CD4-positive, alpha-beta T cell treated with Interleukin-6 at 100 ng/mL for 8 hours (primary cell): ENCODE measurements around the gene ZNF543.
"Not testable (repeated sequence)": the region's sequence is repeated elsewhere in the genome, so short reads cannot be mapped to it uniquely, and the experiment has no call there.

Source experiments
- DNase-seq: peaks from one replicate; pipeline ENCODE4 v3.0.0-alpha.2; 2020; ENCODE audit warnings: mixed read lengths, low spot score

ZNF543 gene

DNA sequence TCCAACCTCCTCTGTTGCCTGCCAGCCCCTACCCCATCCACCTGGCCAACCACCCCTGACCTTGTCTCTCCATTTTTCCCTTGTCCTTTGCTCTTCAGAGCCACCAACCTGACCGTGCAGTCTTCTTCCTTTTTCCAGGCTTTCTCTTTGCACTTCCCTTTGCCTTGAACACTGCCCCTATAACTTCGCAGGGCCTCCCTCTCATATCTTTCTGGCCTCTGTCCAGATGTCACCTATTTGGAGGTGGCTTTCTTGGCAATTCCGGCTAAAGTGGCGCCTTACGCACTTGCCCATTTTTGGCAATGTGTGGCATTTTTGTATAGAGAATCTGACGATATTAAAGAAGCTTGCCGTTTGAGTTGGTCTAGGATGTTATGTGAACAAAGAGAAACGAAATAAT lies 844 bp downstream of the ZNF543 start:
- DNase-seq, result no peak

DNA sequence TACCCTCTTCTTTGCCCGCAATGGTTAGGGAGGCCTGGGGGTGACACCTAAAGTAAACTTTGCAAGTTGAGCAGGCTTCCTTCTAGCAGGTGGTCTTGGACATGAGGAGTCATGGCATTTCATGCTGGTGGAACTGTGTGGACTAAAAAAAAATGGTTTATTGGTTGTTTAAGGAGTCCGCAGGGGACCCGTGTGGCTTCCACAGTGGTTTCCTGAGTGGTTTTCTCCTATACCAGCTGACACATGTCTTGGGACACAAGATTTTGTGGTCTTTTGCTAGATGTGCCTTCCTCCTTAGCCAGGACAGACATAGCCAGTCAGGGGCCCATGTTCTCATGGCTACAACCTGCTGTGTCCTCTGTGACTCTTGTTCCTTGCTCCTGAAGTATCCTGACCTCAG lies 1.5 kb downstream of the ZNF543 start:
- no peak for DNase-seq

DNA sequence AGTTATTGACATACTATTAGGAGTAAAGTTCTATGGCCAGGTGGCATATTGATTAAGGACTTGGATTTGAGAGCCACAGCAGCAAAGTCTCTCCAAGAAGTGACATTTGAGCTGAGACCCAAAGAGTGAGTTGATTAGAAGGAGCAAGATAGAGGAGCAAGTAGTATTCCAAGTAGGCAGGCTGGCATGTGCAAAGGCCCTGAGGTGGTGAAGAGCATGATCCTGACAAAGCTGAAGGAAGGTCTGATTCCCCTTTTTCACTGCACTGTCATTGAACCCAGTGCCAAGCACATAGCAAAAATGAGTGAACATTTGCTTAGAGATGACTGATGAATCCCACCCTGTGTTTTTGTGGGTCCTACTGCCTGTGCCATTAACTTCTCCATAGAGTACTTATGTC lies 4.7 kb downstream of the ZNF543 start:
- no peak for DNase-seq

DNA sequence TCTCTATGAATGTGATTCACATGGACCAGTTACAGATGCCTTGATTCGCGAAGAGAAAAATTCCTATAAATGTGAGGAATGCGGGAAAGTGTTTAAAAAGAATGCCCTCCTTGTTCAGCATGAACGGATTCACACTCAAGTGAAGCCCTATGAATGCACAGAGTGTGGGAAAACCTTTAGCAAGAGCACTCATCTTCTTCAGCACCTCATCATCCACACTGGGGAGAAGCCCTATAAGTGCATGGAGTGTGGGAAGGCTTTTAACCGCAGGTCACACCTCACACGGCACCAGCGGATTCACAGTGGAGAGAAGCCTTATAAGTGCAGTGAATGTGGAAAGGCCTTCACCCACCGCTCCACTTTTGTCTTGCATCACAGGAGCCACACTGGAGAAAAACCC lies 7.7 kb downstream of the ZNF543 start:
- DNase-seq, result no peak

DNA sequence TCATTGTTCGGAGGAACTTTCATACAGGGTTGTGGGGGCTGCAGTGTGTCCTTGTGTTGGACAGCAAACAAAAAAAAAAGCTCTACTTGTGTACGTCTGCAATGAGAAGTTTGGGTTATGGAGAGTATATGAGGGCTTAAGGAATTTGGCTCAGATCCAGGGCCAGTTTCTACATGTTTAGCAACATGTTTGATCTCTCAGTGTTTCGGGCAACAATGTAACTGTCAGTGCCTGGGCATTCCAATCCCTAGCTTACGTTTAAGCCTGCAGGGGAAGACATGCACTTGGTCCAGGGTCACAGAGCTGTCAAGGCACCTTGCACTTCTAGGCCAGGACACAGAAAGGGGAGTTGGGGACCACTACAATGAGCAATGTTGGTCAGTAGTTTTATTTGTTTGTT lies 13.9 kb downstream of the ZNF543 start:
- no peak for DNase-seq

DNA sequence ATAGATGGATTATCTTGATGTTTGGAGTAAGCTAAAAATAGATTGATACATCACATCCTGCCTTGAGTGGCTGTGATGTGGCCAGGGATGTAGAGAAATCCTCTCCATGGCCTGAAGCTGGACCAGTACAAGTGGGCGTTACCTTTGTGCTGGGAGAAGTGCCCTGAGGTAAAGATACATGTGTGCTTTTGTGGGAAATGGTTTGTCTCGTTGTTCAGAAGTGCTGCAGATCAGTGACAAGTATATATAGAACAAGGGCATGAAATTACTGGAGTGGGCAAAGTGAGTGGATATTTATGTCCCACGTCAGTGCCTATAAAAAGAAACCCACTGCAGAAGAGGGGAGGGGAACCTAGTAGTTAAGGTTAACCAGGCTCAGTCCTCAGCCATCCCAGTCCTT lies 18.6 kb downstream of the ZNF543 start:
- DNase-seq, result no peak

DNA sequence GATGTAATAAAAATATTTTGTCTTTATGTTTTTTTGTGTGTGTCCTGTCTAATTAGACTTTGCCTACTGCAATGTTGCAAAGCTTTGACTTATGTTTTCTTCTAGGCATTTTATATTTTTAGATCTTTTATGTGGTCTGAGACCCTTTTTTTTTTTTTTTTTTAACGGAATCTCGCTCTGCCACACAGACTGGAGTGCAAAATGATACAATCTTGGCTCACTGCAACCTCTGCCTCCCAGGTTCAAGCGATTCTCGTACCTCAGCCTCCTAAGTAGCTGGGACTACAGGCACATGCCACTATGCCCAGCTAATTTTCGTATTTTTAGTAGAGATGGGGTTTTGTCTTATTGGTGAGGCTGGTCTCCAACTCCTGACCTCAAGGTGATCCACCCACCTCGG lies 22.3 kb downstream of the ZNF543 start:
- DNase-seq, result no peak

DNA sequence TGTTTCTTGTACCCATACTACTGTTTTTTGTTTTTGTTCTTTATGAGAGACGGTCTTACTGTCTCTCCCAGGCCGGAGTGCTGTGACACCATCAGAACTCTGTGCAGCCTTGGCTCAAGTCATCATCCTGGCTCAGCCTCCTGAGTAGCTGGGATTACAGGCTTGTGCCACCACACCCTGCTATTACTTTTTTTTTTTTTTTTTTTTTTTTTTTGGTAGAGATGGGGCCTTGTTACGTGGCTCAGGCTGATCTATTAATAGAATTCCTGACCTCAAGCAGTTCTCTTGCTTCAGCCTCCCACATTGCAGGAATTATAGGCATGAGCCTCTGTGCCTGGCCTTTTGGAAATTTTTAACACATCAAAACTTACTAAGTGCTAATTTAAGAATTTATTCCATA lies 27.9 kb downstream of the ZNF543 start:
- DNase-seq, result no peak

DNA sequence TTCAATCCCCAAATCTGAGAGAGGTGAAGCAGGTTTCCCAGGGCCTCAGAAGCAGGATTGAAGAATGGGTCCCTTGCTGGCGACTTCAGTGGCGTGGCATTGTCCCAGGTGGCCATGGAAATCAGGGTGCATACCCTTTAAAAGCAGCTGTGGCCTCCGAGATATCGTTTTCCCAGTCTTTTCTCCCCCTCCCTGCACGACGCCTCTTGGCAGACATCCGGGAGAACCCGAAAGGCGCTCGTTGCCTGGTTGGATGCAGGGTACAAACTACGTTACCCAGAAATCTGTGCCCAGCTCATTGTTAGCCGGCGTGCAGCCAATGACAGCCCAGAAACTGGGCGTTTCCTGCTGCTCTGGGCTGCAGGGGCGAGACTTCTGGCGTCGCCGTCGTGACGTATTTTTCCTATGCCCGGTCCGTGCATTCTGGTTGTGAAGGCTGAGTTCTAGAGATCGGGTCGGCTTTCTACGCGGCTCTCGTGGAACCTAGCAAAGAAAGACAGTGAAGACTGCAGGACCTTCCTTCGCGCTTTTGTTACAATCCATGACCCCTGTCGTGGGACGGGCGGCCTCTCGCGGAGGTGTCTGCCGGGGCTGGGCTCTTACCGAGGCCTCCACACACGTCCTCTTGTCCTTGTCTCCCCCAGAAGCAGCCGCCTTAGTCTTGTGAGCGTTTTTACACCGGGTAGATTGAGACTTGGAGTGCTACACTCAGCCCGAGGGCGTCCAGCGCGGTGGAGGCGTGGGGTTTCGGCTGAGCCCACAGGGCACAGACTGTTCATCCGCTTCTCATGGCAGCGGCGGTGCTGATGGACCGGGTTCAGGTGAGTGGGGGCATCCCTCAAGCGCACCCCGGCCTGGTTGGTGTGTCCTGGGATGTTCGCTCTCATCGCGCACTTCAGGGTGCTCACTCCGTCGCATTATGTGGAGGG lies 30.9 kb downstream of the ZNF543 start, which contains the start of gene ZNF304:
Gene ZNF304, plus strand, starts transcription at position 395 of the 929 bp plus-strand sequence. Its CDS starts 394 bp downstream, at position 789.
- DNase-seq, result peak; percentile 83

DNA sequence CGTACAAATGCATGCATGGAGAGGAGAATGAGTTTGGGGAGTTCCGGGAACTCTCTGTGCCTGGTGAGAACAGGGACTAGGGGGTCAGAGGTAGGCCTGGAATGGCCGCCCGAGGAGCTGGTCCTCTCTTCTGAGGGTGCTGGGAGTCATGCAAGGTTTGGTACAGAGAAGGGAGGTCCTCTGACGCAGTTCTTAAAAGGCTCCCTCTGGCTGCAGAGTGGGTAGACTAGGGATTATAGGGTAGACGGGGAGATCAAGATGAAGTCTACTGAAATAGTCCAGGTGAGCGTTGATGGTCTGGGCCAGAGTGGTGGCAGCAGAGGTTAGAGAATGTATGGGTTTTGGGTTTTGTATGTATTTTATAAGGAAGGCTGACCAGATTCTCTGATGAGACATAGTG lies 31.6 kb downstream of the ZNF543 start:
- DNase-seq, result no peak

DNA sequence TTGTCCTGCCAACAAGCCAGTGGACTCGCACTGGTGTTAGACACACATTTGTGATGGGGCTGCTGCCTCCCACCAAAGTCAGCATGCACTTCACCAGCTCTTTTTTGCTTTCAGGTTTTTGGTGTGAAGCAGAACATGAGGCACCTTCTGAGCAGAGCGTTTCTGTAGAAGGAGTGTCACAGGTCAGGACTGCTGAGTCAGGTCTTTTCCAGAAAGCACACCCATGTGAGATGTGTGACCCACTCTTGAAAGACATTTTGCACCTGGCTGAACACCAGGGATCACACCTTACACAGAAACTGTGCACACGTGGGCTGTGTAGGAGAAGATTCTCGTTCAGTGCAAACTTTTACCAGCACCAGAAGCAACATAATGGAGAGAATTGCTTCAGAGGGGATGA lies 35.6 kb downstream of the ZNF543 start:
- no peak for DNase-seq

DNA sequence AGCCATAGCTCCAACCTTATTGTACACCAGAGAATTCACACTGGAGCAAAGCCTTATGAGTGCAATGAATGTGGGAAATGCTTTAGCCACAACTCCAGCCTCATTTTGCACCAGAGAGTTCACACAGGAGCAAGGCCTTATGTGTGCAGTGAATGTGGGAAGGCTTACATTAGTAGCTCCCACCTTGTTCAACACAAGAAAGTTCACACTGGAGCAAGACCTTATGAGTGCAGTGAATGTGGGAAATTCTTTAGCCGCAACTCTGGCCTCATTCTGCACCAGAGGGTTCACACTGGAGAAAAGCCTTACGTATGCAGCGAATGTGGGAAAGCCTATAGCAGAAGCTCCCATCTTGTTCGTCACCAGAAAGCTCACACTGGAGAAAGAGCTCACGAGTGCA lies 37.1 kb downstream of the ZNF543 start:
- no peak for DNase-seq

DNA sequence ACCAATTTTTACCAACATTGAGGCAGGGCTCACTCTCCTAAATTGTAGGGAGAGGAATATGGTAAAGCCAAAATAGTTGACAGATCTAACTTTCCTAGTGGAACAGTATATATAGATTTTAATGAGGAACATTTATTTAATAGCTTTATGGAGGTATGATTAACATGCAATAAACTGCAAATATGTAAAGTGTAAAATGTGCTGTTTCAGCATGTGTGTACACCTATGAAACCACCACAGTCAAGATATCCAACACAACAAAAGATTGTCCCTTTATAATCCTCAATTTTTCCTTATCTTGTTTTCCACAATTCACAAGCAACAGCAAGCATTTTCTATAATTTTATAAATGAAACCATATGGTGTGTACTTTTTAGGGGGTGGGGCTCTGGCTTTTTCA lies 39.0 kb downstream of the ZNF543 start:
- no peak for DNase-seq

DNA sequence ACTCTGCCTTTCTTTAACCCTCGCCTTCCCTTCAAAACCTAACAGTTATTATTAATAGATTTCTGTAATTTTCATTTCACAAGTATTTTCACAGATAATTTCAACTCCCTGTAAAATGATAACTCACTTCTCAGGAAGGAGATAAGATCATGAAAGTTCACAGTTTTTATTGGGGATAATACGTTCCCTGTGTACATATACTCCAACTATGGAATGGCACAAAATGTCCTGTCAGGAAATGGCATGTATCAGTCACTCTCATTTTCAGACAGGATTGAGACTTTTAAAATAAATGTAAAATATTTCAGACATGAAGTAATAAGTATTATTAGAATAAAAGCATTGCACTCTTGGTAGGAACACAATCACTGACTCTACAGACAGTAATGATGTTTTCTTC lies 42.1 kb downstream of the ZNF543 start:
- no peak for DNase-seq

DNA sequence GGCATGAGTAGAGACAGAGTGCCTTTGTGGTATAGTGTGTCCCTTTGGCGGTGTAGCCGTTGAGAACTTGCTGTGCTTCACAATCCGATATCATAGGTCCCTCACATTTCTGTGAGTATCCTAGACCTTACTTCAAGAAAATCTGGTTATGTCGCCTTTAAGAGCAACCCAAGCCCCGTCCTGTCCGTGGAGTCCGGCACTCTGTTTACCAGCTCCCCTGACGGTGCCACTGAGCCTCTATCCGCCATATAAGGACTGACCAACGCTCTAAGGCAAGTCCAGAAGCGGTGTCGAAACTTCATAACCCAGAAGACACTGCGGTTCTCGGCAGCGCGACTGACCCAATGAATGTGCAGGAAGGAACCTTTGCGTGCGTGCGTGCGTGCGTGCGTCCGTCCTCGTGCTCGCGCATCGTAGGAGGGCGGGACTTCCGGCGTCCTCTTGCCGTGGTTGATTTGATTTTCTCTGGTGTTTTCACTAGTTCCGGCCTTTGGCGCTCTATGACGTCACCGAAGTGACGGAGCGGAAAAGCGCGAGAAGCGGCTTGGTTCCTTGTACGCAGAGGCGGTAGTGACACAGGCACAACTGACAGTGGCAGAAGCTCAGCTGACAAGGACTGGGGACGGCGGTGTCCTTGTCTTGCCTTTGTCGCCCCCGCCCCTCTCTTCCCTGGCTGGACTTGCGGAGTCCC lies 42.9 kb downstream of the ZNF543 start, which contains the start of the genes TRAPPC2B and ZNF547:
Gene TRAPPC2B, plus strand, starts transcription at position 555 of the 691 bp plus-strand sequence. CDS start 1,283 bp downstream, outside the sequence.
Gene ZNF547, plus strand, starts transcription at position 555 of the 691 bp plus-strand sequence. CDS start 5,005 bp downstream, outside the sequence.
- DNase-seq, result peak; percentile 98

DNA sequence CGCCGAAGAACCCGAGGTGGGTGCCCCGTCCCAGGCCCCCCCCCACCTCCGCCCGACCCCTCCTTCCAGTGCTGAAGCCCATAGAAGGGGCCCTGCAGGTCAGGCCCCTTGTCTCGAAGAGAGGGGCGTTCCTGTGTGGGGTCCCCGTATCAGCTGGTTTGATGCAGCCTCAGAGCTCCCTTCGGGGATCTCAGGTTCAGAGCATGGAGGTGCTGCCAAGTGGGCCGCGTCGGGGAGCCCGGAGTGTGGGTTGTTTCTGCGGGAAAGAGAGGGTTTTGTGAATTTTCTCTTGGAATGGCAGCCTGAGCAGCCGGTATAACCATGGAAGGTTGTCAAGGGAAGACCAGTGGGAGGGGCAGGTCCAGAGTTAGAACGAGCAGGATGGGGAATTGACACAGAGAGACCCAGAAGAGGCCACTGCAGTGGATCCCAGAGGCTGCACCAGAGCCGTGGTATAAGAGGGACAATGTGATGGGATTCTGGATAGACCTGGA lies 43.5 kb downstream of the ZNF543 start:
- DNase-seq, result no peak

DNA sequence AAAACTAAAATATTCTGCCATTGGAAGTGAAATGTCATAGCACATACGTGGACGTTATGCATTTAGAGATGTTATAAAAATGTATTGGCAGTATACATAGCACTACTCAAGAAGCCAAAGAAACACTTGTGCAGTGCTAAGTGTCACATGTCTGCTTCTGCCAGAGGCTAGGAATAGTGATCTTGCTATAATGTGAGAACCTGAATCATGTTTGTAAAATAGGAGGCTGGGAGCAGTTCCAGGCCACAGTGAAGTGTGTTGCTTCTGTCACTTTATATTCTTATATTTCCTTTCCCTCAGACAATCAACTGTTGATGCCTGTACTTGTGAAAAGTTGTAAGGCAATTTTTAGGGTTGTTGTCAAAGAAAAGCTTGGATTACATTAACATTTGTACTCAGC lies 46.5 kb downstream of the ZNF543 start:
- DNase-seq, result no peak

DNA sequence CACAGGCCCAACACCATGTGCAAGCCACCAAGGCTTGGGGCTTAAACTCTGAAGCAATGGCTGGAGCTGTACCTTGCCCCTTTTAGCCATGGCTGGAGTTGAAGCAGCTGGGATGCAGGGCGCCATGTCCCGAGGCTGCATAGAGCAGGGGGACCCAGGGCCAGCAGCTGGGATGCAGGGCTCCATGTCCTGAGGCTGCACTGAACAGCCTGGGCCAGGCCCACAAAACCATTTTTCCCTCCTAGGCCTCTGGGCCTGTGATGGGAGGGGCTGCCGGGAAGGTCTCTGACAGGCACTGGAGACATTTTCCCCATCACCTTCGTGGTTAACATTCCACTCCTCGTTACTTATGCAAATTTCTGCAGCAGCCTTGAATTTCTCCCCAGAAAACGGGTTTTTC lies 53.9 kb downstream of the ZNF543 start:
- no peak for DNase-seq

DNA sequence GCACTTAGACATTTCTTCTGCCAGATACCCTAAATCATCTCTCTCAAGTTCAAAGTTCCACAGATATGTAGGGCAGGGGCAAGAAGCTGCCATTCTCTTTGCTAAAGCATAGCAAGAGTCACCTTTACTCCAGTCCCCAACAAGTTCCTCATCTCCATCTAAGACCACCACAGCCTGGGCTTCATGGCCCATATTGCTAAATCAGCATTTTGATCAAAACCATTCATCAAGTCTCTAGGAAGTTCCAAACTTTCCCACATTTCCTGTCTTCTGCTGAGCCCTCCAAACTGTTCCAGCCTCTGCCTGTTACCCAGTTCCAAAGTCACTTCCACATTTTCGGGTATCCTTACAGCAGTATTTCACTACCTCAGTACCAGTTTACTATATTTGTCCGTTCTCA lies 54.4 kb downstream of the ZNF543 start:
- not testable (repeated sequence) for DNase-seq

DNA sequence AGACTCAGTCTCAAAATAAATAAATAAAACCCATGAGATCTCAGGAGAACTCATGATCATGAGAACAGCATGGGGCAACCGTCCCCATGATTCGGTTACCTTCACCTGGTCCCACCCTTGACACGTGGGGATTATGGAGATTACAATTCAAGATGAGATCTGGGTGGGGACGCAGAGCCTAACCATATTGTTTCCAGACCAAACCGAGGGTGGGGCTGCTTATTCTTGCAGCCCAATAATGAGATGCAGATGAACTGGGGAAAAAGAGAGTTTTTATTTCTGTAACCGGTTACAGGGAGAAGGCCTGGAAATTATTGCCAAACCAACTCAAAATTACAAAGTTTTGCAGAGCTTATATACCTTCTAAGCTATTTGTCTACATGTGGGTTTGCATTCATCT lies 55.9 kb downstream of the ZNF543 start:
- DNase-seq, result no peak

DNA sequence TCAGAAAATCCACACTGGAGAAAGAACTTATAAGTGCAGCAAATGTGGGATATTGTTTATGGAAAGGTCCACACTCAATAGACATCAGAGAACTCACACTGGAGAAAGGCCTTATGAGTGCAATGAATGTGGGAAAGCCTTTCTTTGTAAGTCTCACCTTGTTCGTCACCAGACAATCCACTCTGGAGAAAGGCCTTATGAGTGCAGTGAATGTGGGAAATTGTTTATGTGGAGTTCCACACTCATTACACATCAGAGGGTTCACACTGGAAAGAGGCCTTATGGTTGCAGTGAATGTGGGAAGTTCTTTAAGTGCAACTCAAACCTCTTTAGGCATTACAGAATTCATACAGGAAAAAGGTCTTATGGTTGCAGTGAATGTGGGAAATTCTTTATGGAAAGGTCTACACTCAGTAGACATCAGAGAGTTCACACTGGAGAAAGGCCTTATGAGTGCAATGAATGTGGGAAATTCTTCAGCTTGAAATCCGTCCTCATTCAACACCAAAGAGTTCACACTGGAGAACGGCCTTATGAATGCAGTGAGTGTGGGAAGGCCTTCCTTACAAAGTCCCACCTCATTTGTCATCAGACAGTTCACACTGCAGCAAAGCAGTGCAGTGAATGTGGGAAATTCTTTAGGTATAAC lies 57.4 kb downstream of the ZNF543 start:
- no peak for DNase-seq
